Stimulated activated CD4-positive, alpha-beta T cell treated with anti-CD3 and anti-CD28 coated beads, Interleukin-1b, Interleukin-23, amount 100 ng/mL, for 1 hour (primary cell): ENCODE data around the gene ROMO1.
"Not testable (repeated sequence)": the region's sequence is repeated elsewhere in the genome, so short reads cannot be mapped to it uniquely, and the experiment has no call there.

Source experiments
- DNase-seq, 2 donors: peaks; one replicate each; pipeline ENCODE4 v3.0.0-alpha.2; 2020; ENCODE audit warnings: low read depth in 2 of 2

Gene ROMO1

DNA sequence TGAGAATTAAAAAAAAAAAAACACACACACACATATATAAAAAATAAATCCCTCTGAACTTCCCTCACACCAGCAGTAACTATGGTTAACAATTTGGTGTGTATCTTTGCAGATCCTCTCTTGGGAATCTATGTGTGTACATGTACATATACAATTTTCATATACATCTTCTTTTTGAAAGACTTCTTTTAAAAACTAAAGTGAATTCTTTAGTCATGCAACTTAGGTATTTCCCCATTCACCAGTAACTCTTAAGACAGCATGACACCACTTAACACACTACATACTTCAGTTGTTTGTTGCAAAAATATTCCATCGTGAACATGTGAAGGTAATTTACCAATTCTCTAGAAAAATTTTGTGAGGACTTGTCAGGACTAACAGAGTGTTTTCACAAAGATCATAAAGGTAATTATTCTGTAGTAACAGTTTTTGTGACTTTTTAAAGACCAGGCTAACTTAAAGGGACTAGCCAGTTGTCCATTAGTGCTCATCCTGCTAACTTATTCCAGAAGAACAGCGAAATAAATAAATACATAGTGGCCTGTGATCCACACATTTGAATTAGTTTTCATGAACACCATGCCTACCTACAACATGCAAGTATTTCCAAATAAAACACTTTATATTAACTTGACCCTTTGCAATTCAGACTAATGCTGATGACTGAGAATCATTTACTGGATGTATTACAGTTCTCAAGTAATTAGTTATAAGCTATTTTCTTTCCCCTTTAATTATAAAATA, 30.8 kb downstream of the ROMO1 start:
- no peak for DNase-seq

DNA sequence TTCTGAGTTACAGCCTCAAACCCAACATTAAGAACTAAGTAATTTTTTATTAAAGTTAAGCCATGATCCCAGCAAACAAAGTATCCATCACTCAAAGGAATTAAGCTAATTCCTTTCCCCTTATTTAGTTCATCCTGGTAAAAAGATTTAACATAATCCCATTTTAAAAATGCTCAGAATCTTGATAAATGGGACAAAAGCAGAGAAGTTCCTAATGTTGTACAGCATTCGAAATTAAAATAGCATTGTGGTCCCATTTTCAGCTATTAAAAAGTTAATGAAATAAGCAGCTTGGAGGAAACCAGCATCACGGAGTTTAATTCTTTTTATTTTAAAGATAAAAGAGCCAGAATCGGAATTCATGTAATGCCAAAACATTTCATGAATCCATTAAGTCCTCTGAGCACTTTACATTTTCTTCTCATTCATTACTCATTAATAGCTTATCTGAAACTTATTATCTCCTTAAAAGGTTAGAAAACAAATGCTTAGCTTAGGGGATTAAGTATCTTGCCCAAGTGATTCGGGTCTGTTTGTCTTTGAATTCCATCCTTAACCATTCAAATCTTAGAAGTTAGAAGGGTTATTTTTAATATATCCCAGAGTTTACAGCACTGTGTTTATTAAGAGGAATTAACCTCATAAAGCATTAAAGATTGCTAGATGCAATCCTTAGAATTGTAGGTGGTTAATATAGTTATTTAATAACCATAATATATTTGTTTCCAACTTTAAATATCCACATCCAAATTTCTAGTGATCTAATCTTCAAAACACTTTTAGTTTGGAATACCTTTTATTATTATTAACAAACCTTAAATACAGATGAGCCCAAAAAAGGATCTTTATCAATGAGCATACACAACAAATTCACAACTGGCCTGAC, 31.6 kb downstream of the ROMO1 start:
- DNase-seq, result no peak

DNA sequence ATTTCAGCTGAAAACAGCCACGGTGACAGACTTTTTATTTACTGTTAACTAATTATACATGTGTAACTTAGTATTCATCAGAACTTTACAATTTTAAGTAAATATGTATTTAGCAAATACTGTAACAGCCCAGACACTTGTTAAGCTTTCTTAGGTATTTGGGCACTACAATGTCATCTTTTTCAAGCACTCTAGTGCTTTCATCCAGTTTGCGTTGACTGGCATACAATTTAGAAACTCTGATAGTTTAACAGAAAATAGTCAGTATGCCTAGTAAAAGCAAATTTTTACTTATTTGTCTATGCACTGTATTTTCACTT, 32.2 kb downstream of the ROMO1 start:
- DNase-seq, result no peak

DNA sequence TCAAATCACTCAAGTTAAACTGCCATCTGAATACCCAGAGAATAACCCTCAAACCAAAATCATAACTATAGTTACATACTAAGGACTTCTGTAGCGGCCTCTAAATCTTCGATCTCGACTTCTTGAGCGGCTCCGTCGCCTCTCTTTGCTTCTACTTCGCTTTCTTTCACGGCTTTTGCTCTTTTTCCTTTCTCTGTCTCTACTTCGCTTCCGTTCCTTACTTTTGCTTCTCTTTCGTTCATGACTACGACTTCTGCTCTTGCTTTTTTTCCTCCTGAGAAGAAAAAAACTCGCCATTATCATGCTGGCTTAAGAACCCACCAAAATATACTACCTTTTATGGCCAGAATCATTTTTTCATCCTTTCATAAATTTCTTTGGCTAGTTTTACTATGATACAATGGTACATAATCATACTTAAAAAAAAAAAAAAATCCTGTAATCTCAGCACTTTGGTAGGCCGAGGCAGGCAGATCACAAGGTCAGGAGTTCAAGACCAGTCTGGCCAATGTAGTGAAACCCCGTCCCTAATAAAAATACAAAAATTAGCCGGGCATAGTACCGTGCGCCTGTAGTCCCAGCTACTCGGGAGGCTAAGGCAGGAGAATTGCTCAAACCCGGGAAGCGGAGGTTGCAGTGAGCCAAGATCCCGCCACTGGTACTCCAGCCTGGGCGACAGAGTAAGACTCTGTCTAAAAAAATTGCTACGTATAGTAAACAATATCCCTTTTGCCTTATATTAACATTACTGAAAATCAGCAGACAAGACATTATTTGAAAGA, 32.8 kb downstream of the ROMO1 start:
- no peak for DNase-seq

DNA sequence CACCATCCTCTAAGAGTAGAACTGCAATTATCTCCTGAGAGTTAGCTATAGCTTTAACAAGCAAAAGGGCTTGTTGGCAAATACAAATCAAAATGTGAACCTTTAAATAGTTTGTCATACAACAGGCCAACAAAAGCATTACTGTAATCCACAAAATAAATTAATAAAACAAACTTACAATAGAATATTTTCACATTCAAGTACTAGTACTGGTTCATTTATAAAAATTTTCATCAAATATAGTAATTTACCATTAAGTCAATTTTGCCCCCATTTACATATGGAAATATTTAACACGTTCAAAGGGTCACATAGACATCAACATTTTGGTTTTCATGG, 33.4 kb downstream of the ROMO1 start:
- DNase-seq, result no peak

DNA sequence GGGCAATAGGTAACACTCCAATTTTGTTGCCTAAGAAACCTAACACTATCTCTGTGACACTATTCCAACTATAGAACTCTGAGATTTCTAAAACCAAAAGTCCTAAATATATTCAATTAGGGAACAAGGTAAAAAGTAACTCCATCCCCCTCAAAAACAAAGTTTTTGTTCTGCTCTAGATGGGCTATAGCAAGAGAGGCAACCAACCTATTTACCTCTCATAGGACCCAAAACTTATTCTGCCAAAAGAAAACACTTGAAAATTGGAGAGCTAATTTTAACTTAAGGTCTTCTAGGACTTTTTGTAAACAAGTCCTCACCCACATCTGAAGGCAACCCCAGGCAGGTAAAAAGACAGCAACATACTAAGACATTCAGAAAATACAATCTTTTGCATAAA, 35.2 kb downstream of the ROMO1 start:
- no peak for DNase-seq

DNA sequence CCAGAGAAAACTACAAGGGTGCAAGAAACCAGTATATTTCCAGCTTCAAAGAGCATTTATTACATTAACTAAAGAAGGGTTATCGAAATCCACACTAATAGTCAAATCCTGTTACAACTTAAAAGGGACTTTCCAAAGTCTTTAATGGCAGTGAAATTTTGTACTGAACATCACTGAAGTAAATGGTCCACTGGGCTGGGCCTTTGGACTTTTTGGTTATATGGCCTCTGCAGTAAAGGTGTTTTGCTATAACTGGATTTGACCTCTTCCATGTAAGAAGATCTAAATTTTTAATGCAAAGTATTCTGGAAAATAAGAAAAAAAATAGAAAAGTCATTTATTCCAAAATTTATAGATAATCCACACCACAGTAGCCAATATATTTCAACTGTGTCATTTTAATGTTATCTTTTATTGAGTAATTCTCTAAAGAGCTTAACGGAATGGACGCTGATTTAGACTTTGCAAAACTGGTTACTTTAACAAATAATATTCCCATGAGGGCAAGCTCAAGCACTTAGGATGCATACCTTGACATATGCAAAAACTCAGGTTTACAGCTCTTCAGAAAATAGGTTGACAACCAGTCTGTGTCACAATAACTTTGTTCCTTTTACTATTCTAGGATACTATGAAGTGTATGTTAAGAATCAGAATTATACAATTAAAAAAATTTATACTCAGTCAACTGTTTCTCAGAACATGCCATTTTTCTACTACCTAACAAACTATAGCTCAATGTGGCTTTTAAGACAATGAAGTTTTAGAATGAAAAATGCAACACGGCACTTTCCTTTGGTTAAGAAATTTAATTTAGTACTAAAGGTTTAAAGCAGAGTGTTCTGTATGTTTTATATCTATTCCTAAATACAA, 35.8 kb downstream of the ROMO1 start:
- DNase-seq, result no peak

DNA sequence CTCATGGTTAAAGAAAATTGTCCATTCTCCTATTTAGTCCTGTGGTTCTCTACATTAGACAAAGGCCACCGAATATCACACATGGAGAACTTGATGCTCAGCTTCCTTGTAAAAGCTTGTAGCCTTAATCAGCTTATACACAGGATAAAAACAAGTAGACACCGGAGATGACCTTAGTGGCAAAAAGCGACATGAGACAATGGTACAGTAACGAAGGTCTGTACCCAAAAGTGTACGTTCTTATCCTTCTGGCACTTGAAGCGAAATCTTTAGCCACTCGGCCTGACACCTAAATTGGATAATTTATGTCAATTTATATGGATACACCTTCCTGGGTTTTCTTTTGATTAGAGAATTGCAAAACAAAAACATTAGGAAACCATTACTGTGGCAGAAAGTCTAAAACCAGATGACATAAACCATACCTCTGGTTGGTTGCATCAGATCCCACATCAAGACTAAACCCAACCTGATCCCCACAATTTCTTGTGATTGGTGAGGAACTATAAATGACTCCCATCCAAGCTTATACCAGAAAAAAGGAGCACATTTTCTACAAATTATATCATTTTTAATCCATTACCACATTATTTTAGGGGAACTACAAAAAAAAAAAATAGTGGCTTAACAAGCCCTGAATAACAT, 36.7 kb downstream of the ROMO1 start:
- DNase-seq, result no peak

DNA sequence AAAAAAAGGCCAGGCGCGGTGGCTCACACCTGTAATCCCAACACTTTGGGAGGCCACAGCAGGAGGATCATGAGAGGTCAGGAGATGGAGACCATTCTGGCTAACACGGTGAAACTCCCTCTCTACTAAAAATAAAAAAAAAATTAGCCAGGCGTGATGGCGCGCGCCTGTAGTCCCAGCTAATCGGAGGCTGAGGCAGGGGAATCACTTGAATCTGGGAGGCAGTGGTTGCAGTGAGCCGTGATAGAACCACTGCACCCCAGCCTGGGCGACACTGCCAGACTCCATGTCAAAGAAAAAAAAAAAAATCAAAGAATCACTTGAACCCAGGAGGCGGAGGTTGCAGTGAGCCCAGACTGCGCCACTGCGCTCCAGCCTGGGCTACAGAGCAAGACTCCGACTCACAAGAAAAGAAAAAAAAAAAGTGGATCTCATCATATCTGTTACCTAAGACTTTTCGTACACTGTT, 38.7 kb downstream of the ROMO1 start:
- no peak for DNase-seq

DNA sequence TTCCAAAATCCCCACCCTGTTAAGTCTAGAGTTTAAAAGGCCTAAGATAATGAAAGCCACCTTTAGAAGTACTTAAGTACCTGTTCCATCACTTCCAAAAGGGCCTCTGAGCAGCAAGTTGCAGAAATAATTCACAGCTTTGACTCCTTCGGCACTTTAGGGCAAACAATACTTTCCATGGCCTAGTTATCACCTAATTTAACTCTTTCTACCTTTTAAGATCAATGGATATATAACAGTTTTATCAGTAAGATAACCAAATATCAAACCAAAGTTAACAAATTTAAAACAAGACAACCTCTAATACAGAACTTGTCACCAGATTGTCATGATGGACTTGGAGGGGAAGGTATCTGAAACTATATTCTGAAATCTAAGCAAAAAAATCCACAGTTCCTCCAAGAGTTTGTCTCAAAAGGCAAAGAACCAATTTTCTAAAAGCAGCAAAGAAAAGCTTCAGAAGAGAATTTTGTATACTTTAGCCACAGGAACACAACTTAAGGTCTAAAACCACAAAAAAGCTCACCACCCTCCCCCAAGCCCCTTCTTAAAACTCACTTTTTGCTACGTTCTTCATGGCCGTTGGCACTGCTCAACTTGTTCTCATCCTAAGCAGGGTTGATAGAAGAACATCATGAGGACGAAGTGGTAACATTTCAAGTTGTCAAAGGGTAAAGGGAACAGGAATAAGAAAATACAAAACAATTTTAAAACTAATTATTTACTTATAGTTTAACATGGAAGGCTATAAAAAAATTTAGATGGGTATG, 39.4 kb downstream of the ROMO1 start:
- DNase-seq, result no peak

DNA sequence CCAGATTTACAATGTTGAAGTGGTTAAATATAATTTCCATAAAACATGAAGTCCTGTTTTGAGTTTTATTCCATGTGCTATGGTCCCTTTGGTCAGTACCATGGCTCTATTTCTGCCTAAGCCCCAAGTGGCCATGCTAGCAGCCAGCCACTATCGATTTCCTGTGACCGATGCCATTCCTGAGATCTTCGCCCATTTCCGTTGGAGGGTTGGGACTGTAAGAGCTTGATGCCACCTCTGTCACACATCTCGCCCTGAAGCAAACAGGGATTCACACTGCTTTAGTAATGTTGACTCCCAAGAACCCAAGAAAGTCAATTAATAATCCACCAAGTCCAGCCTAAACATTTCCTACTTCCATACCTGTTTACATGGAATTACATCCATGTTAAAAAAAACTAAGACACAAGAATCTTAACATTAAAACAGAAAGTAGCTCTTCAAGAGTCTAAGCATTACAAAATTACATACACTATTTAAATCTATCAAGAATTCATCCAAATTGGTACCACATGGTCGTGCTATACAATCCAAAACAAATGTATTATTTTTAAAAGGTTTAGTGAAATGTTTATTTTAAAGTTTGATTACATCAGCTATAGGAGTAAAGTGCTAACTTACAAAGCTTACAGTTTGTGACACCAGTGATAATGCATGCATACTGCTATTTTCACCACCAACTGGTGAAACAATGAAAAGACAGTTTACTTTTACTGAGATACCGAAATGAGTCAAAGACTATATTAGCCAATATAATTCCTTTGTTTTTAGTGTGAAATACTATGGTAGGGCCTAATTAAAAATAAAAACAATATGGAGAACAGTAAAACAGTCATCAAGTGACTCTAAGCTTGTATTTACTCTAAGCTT, 40.3 kb downstream of the ROMO1 start:
- no peak for DNase-seq

DNA sequence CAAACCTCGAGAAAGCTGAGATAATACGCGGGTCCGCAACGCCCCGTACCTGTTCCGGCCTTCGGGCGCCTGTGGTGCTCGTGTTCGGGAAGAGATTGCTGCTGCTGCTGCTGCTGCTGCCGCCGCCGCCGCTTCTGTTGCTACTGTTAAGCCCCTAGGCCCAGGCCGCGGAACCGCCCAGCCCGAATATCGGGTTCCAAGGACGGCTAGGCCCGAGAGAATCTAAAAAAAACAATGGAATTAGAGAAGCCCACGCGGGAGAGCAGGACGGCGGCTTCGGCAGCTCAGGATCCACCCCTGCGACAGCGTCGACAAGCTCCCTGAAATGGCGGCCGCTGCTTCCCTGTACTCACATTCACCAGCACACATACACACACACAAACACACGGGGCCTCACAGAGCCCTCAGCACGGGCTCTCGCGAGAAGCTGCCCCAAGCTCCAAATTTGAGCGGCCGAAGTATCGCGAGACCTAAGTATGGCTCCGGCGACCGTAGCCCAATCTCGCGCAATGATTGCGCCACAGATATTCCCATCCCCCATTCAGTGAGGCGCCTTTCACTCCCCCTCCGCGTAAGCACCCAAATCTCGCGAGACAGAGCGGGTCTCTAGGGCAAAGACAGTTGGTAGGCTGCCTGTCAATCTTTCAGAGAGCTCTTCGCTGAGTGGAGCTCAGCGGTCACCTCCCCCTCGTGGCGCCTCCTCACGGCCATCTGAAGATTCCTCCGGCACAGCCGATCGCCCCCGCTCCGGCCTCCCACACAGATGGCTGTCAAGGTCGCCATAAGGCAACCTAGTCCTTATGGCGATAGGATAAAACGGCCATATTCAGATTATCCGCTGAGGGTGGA, 42.9 kb downstream of the ROMO1 start, which contains the start of gene RBM39:
Gene RBM39 (minus strand): TSS at position 369 of the 849 bp plus-strand sequence. CDS start 1,386 bp downstream, outside the sequence.
- peak; percentile 93 to 99 for DNase-seq

DNA sequence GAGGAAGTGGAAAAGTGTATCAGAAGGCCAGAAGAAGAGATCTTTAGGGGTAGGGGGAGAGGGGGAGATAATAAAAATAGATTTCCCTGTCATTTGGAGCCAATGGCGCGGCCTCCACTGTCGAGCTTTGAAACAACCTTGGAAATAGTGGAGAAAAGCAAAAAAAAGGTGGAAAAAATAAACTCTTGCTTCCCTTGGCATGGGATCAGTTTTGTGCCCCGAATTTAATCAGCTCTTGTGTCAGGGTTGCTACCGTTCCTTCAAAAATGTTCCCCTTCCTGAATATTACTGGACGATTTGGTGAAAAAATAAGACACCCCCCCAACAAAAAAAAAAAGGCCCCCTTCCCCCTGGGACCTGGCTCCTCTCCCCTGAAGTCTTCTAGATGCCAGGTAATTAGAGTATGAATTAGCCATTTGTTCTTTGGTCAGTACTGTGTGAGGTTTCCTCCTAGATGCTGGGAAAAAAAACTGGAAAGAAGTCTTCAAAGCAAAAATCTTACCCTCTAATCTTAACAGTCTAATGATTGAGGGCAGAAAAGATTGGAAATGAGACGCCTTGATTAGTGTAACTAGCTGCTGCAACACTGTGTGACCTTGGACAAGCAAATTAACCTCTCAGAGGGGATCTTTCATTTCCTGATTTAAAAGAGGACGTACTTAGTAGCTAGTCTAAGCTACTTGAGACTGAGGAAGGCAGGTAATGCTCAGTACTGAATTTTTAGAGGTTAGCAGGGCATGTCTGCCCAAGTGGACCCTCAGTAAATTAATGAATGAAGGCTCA, 43.7 kb downstream of the ROMO1 start:
- no peak for DNase-seq

DNA sequence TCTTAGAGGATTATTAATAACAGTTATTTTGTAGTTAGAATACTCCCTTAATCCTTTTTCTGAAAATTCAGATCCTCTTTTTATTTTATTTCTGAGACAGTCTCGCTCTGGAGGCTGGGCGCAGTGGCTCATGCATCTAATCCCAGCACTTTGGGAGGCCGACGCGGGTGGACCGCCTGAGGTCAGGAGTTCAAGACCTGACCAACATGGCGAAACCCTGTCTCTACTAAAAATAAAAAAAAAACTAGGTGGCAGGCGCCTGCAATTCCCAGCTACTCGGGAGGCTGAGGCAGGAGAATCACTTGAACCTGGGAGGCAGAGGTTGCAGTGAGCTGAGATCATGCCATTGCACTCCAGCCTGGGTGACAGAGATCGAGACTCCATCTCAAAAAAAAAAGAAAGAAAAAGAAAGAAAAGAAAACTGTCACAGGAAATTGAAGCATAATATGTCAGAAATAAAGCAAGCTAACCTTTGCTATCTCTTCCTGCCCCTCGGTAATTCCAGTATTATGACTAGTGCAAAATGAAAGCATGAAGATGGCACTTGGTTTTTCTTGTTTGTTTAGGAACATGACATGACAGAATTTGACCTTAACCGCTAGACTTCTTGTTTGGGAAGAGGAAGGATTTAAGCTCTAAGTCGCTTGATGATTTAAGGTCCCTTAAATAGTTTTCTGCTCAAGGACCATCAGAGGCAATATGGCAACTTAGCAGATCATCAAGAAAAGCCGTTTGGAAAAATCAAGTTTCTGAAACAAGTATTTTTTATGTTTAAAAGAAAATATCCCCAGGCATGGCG, 44.7 kb downstream of the ROMO1 start:
- DNase-seq, result no peak

DNA sequence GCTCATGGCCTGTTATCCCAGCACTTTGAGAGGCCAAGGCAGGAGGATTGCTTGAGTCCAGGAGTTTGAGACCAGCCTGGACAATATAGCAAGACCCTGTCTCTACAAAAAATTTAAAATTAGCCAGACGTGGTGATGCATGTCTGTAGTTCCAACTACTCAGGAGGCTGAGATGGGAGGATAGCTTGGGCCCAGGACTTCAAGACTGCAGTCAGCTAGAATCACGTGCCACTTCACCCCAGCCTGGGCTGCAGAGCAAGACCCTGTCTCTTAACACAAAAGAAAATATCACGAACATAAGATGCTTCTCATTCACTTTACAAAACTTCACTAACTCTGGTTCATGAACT, 45.3 kb downstream of the ROMO1 start:
- not testable (repeated sequence) for DNase-seq
